ENCODE data around the gene SERPINE1. TPM values are rescaled to one million over a fixed set of nuclear protein-coding genes. Genes with fewer than 3 reads are reported as not detected.

Gene SERPINE1
- total and polyA plus RNA-seq, 2 of the 13 experiments (the other 11 are each of a cell fraction or from before 2014, with no cell fraction given), result 21.2 to 1,576 TPM

- no peak for TF ChIP-seq ATF3 (CRISPR knock-in tag; IDR thresholded peaks at IDR 0.05)
- TF ChIP-seq ZFX (CRISPR knock-in tag; IDR thresholded peaks at IDR 0.05; ENCODE audit: low read depth), result no peak
- TF ChIP-seq SAP130 (CRISPR knock-in tag; IDR thresholded peaks at IDR 0.05; ENCODE audit: low read depth), result peak; percentile 52; the same call in 1 of the 2 replicates
- TF ChIP-seq ZNF687 (CRISPR knock-in tag; IDR thresholded peaks at IDR 0.05), result peak; percentile 11; the same call in 1 of the 2 replicates
- no peak for TF ChIP-seq ZNF18 (CRISPR knock-in tag; IDR thresholded peaks at IDR 0.05; ENCODE audit: insufficient replicate concordance)
- no peak for TF ChIP-seq HNRNPK (IDR thresholded peaks at IDR 0.05; ENCODE audit: low read depth, low read length, poor library complexity, severe bottlenecking)
- no peak for TF ChIP-seq GABPA (IDR thresholded peaks at IDR 0.05; ENCODE audit: low read depth, low read length)
- TF ChIP-seq GABPA (CRISPR knock-in tag; IDR thresholded peaks at IDR 0.05; ENCODE audit: low read depth), result no peak
- no peak for TF ChIP-seq SP1 (IDR thresholded peaks at IDR 0.05)
- TF ChIP-seq SP1 (CRISPR knock-in tag; IDR thresholded peaks at IDR 0.05), result no peak
- TF ChIP-seq ZNF350 (CRISPR knock-in tag; IDR thresholded peaks at IDR 0.05; ENCODE audit: borderline replicate concordance, low read depth), result no peak
- peak; percentile 5; the same call in 1 of the 2 replicates for TF ChIP-seq RARA (CRISPR knock-in tag; IDR thresholded peaks at IDR 0.05)
- TF ChIP-seq ZNF484 (CRISPR knock-in tag; IDR thresholded peaks at IDR 0.05; ENCODE audit: borderline replicate concordance, low read depth), result no peak
- no peak for TF ChIP-seq ZFP82 (CRISPR knock-in tag; IDR thresholded peaks at IDR 0.05; ENCODE audit: borderline replicate concordance)
- 0 out of 2 replicates have a peak, but pooled peaks have one; percentile 29 for TF ChIP-seq ZBTB33 (CRISPR knock-in tag; IDR thresholded peaks at IDR 0.05)
- no peak for TF ChIP-seq ZBTB43 (CRISPR knock-in tag; conservative IDR thresholded peaks at IDR 0.05)
- no peak for TF ChIP-seq PCBP2 (optimal IDR thresholded peaks at IDR 0.05; ENCODE audit: low read depth, low read length, poor library complexity, severe bottlenecking)
- TF ChIP-seq BCL3 (CRISPR knock-in tag; IDR thresholded peaks at IDR 0.05), result no peak
Measured at GRCh38 chr7:101164071-101164840, 37.4 kb downstream of the SERPINE1 start (continued).

Data from HepG2 (cell line).